Measurements from ENCODE around the gene FRMD1.

- no peak for TF ChIP-seq CTCF (IDR thresholded peaks at IDR 0.05; ENCODE audit: low read depth, low read length, poor library complexity, severe bottlenecking)
- TF ChIP-seq EZH2phosphoT487 (IDR thresholded peaks at IDR 0.05; ENCODE audit: borderline replicate concordance, low read length): no peak
Observed at GRCh38 chr6:168017629-168018028, 61.4 kb downstream of the FRMD1 start.

Data from DOHH2 (cell line).